GM20431 (cell line): ENCODE results near the gene PRKCE.

Experiments used
- in situ Hi-C: fragments of 300-500 bp; cut with MseI, MboI; formaldehyde crosslinking; loops from one replicate; pipeline ENCODE4 v1.15.0; 2020; ENCODE audit warnings: low sequenced_read_pairs; ENCODE audit not compliant: unreplicated experiment

Gene PRKCE

GRCh38 chr2:45984896-45985473, 333.5 kb downstream of the PRKCE start:
- in situ Hi-C loops, result no loop called here

DNA sequence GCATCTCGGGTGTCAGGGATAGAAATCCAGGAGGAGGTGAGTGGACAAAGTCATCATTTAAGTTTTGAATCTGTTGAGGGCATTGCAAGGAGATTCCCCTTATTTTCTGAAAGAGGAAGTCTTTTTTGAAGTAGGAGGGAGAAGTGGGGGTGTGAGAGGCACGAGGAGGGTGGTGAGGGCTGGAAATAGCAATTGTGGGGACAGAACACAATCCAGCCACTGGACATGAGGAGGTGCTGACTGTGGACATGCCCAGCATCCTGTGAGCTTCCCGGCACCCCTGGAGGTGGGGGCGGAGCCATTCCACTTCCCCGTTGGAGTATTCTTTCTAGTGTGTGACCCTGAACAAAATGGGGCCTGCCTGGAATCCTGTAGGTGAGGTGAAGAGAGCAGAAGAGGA, 335.0 kb downstream of the PRKCE start:
- in situ Hi-C loops, result no loop called here

GRCh38 chr2:45987856-45988255, 336.4 kb downstream of the PRKCE start:
- in situ Hi-C loops, result no loop called here

DNA sequence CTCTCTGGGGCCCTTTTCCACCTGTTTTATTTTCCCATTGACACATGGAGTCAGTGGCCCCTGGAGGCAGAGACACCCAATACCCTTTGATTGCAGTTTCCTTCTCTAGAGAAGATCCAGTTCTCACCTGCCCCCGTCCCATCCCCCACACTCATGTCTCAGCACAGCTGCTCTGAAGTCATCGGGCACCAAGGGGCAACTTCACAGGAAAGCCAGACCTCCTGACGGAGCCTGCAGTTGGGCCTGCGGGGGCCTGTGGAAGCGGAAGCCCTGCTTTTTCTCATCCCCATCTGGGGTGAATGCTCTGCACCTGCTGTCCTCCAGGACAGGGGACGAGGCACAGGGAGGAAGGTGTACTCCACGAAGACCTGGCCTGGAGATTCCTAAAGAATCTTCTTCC, 337.4 kb downstream of the PRKCE start:
- in situ Hi-C loops, result no loop called here

DNA sequence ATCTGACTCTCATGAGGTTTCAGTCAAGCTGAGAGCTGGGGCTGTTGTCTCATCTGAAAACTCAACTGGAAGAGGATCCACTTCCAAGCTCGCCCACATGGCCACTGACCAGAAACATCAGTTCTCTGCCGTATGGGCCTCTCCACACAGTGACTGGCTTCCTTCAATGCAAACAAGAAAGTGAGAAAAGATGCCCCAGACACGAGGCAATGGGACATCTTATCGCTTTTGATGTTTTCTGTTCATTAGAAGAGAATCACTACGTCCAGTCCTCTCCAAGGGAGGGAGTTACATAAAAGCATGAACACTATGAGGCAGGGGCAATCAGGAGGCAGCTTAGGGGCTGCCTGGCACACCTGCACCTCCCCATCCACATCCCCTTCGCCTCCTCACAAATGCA, 338.7 kb downstream of the PRKCE start:
- in situ Hi-C loops, result no loop called here

GRCh38 chr2:45992021-45992740, 340.7 kb downstream of the PRKCE start:
- in situ Hi-C loops, result no loop called here

DNA sequence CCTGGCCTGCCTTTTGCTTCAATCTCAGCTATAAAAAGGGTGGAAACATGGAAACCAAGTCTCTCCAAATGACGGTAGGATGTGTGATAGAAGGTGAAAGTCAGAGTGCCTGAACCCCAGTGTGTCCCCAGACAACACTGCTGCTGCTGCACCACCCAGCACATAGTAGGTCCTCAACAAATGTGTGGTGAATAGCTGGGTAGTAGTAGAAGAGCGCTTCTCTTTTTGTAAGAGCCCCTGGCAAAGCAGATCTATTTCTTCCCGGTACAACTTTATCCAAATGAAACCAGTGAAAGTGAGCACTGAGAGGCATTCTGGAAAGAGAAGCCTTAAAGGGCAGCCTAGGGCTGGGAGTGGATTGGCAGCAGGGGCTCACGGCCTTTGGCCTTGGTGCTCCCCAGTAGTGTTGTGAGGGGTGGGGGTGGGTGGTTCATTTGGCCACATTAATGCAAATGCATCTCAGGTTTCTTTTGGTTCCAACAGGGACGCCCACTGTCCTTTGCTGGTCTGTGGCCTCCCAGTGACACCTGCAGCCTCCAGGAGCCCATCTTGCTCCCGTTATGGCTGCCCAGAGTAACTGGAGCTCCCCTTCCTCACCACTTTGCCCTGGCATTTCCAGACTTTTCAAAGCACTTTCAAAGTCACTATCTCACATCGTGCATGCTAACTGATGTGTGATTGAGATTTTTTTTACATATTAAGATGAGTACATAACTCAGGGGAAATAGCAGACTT, 341.4 kb downstream of the PRKCE start:
- in situ Hi-C loops, result no loop called here

DNA sequence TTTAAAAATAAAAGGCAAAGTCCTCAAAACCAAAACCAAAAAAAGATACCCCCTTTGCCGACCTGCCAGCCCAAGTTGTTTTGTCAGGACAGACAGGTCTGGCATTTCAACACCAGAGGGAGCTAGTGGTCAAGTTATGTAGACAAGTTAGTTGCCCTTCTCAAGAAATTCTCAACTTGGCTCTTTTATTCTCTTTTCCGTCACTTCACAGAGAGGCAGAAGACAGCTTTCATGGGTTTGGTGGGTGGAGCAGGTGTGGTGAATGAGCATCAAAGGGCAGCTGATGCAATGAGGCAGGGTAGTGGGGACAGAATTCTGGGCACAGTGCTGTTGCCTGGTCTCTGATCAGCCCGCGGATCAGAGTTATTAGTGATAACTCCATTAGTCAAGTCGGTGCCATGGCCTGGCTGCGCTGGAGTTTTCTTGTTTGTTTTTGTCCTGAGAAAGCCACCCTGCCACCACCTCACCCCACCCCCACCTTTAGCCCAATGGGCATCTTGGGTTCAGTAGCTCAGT, 342.1 kb downstream of the PRKCE start:
- in situ Hi-C loops, result no loop called here

- in situ Hi-C loops, result no loop called here
These were observed 342.6 kb downstream of the PRKCE start for GRCh38 chr2:45994060-45994459.

- in situ Hi-C loops, result loop anchor here (10.0 to 25.0 kb wide), 2 partner anchors 454 to 637 kb away; no protein-coding TSS in a partner anchor
These were observed 349.2 kb downstream of the PRKCE start for GRCh38 chr2:46000660-46001059.

GRCh38 chr2:46001290-46001689, 349.8 kb downstream of the PRKCE start:
- in situ Hi-C loops, result loop anchor here (10.0 to 25.0 kb wide), 2 partner anchors 454 to 636 kb away; no protein-coding TSS in a partner anchor

GRCh38 chr2:46001741-46002506, 350.4 kb downstream of the PRKCE start:
- in situ Hi-C loops, result loop anchor here (10.0 to 25.0 kb wide), 2 partner anchors 453 to 635 kb away; no protein-coding TSS in a partner anchor

GRCh38 chr2:46002507-46002883, 351.0 kb downstream of the PRKCE start:
- in situ Hi-C loops, result loop anchor here (10.0 to 25.0 kb wide), 2 partner anchors 452 to 635 kb away; no protein-coding TSS in a partner anchor

GRCh38 chr2:46002947-46003346, 351.5 kb downstream of the PRKCE start:
- in situ Hi-C loops, result loop anchor here (10.0 to 25.0 kb wide), 2 partner anchors 452 to 634 kb away; no protein-coding TSS in a partner anchor

- in situ Hi-C loops, result loop anchor here (10.0 to 25.0 kb wide), 2 partner anchors 451 to 633 kb away; no protein-coding TSS in a partner anchor
These were observed 352.5 kb downstream of the PRKCE start for GRCh38 chr2:46003903-46004473.

DNA sequence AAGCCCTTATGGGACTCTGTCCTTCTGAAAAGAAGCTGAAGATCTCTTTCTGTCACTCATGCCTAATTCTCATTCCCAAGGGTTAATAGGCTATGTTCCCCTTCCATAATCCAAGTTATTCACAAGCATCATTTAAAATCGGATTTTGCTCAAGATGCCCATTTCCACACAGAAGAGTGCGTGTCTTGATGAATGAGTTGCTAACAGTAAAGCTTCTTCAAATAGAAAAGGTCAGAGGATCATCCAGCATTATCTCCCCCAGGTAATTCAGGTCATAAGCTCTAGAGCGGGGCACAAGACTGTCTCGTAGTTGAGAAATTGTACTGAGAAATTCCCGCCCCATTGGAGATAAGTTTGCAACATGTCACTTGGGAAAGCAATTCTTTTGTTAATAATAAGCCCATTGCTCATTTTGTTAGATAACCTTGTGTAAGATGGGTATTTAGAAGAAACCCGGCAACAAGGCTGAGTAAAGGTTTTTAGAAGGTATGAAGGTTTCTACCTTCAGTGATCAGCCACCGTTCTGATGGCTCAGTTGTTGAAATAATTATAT, 355.1 kb downstream of the PRKCE start:
- in situ Hi-C loops, result loop anchor here (10.0 to 25.0 kb wide), 2 partner anchors 448 to 631 kb away; no protein-coding TSS in a partner anchor

DNA sequence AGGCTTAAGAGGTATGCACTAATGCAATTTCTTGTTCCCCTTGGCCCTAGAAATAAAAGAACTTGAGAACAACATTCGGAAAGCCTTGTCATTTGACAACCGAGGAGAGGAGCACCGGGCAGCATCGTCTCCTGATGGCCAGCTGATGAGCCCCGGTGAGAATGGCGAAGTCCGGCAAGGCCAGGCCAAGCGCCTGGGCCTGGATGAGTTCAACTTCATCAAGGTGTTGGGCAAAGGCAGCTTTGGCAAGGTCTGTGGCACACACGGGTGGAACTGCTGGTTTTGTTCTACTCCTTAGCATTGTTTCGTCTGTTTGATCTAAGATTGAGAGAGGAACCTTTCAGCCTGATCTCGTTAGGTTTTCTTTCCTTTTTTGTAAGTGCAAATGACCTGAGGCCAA, 355.9 kb downstream of the PRKCE start:
- in situ Hi-C loops, result loop anchor here (10.0 to 25.0 kb wide), 2 partner anchors 447 to 630 kb away; no protein-coding TSS in a partner anchor

GRCh38 chr2:46008091-46008870, 356.8 kb downstream of the PRKCE start:
- in situ Hi-C loops, result loop anchor here (10.0 to 25.0 kb wide), 2 partner anchors 447 to 629 kb away; no protein-coding TSS in a partner anchor
